OCI-LY7 (cell line): ENCODE data around the gene TKT. TPM values are rescaled to one million over a fixed set of nuclear protein-coding genes. Genes with fewer than 3 reads are reported as not detected.

Experiments
- BruUV-seq: library from RNA; stranded (reverse); fragments of 400-500 nt; replicated peaks from 2 replicates; lab custom pipeline; 2021; lab: Mats Ljungman, UMichigan
- CTCF ChIA-PET: fragments of 300-600 bp; sonication (Branson Sonifier 250); formaldehyde crosslinking; loops from one replicate; lab custom pipeline; 2022; ENCODE audit warnings: antibody characterized with exemption; ENCODE audit not compliant: unreplicated experiment; lab: Charles Lee
- POLR2A ChIA-PET: fragments of 300-600 bp; sonication (Branson Sonifier 250); formaldehyde crosslinking; loops from one replicate; lab custom pipeline; 2022; ENCODE audit warnings: antibody characterized with exemption; lab: Charles Lee
- DNase-seq: peaks from one replicate; pipeline ENCODE4 v3.0.0-alpha.2; 2015; ENCODE audit warnings: low spot score
- H2AFZ ChIP-seq: fragments of 200-600 bp; sonication (generic), shearing (Covaris generic); 2 replicates; pipeline ENCODE4 v1.6.1; 2014; ENCODE audit warnings: mild to moderate bottlenecking, antibody characterized with exemption, low read length, moderate library complexity
- H3K27ac ChIP-seq: fragments of 200-600 bp; sonication (generic); 2 replicates; pipeline ENCODE4 v1.5.1; 2014; ENCODE audit warnings: mixed run types, low read depth, mild to moderate bottlenecking, moderate library complexity, low read length, inconsistent platforms; ENCODE audit not compliant: poor library complexity, severe bottlenecking
- H3K36me3 ChIP-seq: fragments of 200-600 bp; sonication (generic); 2 replicates; pipeline ENCODE4 v1.6.1; 2014; ENCODE audit warnings: mild to moderate bottlenecking, antibody characterized with exemption, low read length, moderate library complexity, mixed read lengths; ENCODE audit not compliant: insufficient read depth
- H3K4me1 ChIP-seq: fragments of 200-600 bp; sonication (generic); 2 replicates; pipeline ENCODE4 v1.5.1; 2014; ENCODE audit warnings: mild to moderate bottlenecking, low read length; ENCODE audit not compliant: insufficient read depth, poor library complexity, severe bottlenecking
- H3K4me2 ChIP-seq: fragments of 200-600 bp; sonication (generic); 2 replicates; pipeline ENCODE4 v1.6.1; 2014; ENCODE audit warnings: mild to moderate bottlenecking, low read length
- H3K4me3 ChIP-seq: fragments of 200-600 bp; sonication (generic); 2 replicates; pipeline ENCODE4 v1.5.1; 2014; ENCODE audit warnings: mild to moderate bottlenecking, low read depth, low read length; ENCODE audit not compliant: poor library complexity, severe bottlenecking
- H3K79me2 ChIP-seq: fragments of 200-600 bp; sonication (generic); 2 replicates; pipeline ENCODE4 v1.6.1; 2016; ENCODE audit warnings: low read depth, mild to moderate bottlenecking, low read length, moderate library complexity, mixed read lengths; ENCODE audit not compliant: insufficient read depth
- H3K9me2 ChIP-seq: fragments of 200-600 bp; sonication (generic); 2 replicates; pipeline ENCODE4 v1.6.1; 2016; ENCODE audit warnings: mild to moderate bottlenecking, low read length, mixed read lengths; ENCODE audit not compliant: insufficient read depth
- H3K9me3 ChIP-seq: fragments of 200-600 bp; sonication (generic); 2 replicates; pipeline ENCODE4 v1.6.1; 2014; ENCODE audit warnings: mild to moderate bottlenecking, mixed run types, low read length, mixed read lengths
- H4K20me1 ChIP-seq: fragments of 200-600 bp; sonication (generic); 2 replicates; pipeline ENCODE4 v1.6.1; 2014; ENCODE audit warnings: mild to moderate bottlenecking, antibody characterized with exemption, low read length, moderate library complexity, mixed read lengths; ENCODE audit not compliant: insufficient read depth
- CTCF ChIP-seq: fragments of 200-600 bp; sonication (generic); conservative IDR thresholded peaks from 2 replicates; pipeline ENCODE4 v1.5.1; 2014; ENCODE audit warnings: mild to moderate bottlenecking, antibody characterized with exemption, low read length, moderate library complexity, mixed read lengths
- EZH2phosphoT487 ChIP-seq: fragments of 200-600 bp; sonication (generic); IDR thresholded peaks from 2 replicates; pipeline ENCODE4 v1.6.1; 2018; ENCODE audit warnings: low read depth, borderline replicate concordance, mild to moderate bottlenecking, mixed run types, antibody characterized with exemption, low read length, moderate library complexity, mixed read lengths
- intact Hi-C: fragments of 100-400 bp; cut with micrococcal nuclease; formaldehyde crosslinking; loops from one replicate; pipeline ENCODE4 v1.10.0; 2022; ENCODE audit not compliant: unreplicated experiment
- total RNA-seq, 2 experiments: library from RNA; depleted of rRNA in 1 of 2; stranded (reverse); fragments of >200 nt in 1 of 2; shearing (Covaris generic) in 1 of 2; gene quantifications; 2 replicates each; pipeline ENCODE4 v1.2.3, GENCODE V29; 2014 to 2022

The TKT gene
- total RNA-seq, 2 experiments from 2014 or later, result 325 to 386 TPM

DNA sequence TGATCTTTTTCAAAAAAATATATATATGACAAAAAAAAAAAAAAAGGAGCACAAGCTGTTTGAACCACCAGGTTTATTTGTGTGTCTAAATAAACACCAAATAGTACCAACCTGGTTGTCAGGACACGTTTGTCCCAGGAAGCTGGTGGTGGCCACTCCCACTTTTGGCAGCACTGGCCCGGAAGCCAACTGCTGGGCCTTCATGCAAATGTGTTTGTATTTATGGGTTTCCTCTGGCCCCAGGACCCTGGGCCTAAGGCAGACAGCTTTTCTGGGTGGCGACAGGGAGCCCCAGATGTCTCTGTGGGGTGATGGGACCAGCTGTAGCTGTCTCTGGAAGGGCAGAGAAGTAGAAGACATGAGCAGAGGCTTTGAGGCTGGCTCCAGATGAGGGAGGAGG, 63.2 kb downstream of the TKT start:
- intact Hi-C loops, result loop anchor here (1.0 kb wide), 2 partner anchors 12 to 31 kb away; partner anchors contain the start of gene PRKCD
- Histone ChIP-seq H3K79me2 (peaks cover 10% of the 10 kb centered on the region; the same call in 1 of the 2 replicates), H3K36me3 (peaks cover 59% of the 10 kb centered on the region), H3K4me1 (peaks cover 90% of the 10 kb centered on the region), H3K27ac (peak overlapping the region; percentile 92), H3K4me3 (peak overlapping the region; percentile 34), H3K9me2 (no peaks in the 10 kb centered on the region), H3K4me2 (peak overlapping the region; percentile 56), H2AFZ (no peak overlapping the region), H3K9me3 (no peaks in the 10 kb centered on the region), H4K20me1 (no peaks in the 10 kb centered on the region)
- no TSS peak for BruUV-seq
- CTCF ChIA-PET, result interaction anchor here (0.6 to 1.4 kb wide), 6 partner anchors 10 to 82 kb away, joined by 3 to 4 read pairs (median 3); no protein-coding TSS in a partner anchor
- peak; percentile 85 for DNase-seq
- POLR2A ChIA-PET, result interaction anchor here (0.6 to 2.8 kb wide), 11 partner anchors 11 to 765 kb away, joined by 3 to 24 read pairs (median 4); partner anchors contain the start of gene PRKCD
- TF ChIP-seq CTCF, result no peak
- no peak for TF ChIP-seq EZH2phosphoT487

- ChIA-PET POLR2A (interaction anchor here (0.5 to 2.8 kb wide), 13 partner anchors 10 to 83 kb away, joined by 3 to 24 read pairs (median 6); partner anchors contain the start of gene PRKCD), CTCF (interaction anchor here (1.2 kb wide), 1 partner anchor 57 kb away, joined by 4 read pairs; no protein-coding TSS in a partner anchor)
- peaks cover 4% of the 10 kb centered on the region; the same call in 1 of the 2 replicates for H3K79me2 ChIP-seq
- H3K36me3 ChIP-seq, result peaks cover 66% of the 10 kb centered on the region
- TF ChIP-seq EZH2phosphoT487 (no peak), CTCF (no peak)
- H3K4me2 ChIP-seq, result peak overlapping the region; percentile 66
- peaks cover 90% of the 10 kb centered on the region for H3K4me1 ChIP-seq
- no peaks in the 10 kb centered on the region for H3K9me2 ChIP-seq
- H2AFZ ChIP-seq, result no peak overlapping the region
- H4K20me1 ChIP-seq, result no peaks in the 10 kb centered on the region
- peak overlapping the region; percentile 92 for H3K27ac ChIP-seq
- BruUV-seq, result no TSS peak
- DNase-seq, result peak; percentile 58
- intact Hi-C loops, result loop anchor here (1.0 kb wide), 2 partner anchors 12 to 31 kb away; partner anchors contain the start of gene PRKCD
- no peaks in the 10 kb centered on the region for H3K9me3 ChIP-seq
- H3K4me3 ChIP-seq, result peak overlapping the region; percentile 24
Measured at GRCh38 chr3:53191836-53192480, 63.9 kb downstream of the TKT start.
